HG03520 (cell line): ENCODE results near the gene CAPZA3.
"Not testable (repeated sequence)": the region's sequence is repeated elsewhere in the genome, so short reads cannot be mapped to it uniquely, and the experiment has no call there.

Experiments used
- ATAC-seq: cut with Tn5 transposase; IDR thresholded peaks from one replicate; pipeline ENCODE4 v1.9.1; 2021; ENCODE audit warnings: mild to moderate bottlenecking, moderate library complexity; ENCODE audit not compliant: unreplicated experiment

CAPZA3 gene

GRCh38 chr12:18737819-18738218 lies at the start of gene CAPZA3, which contains the start of gene PLCZ1:
Gene CAPZA3, plus strand, starts transcription at chr12:18738119. Its CDS starts 150 bp downstream, at chr12:18738269.
Gene PLCZ1, minus strand, starts transcription at chr12:18738012. Its CDS starts 641 bp downstream, at chr12:18737371.
- no peak for ATAC-seq

- ATAC-seq = no peak
Measured at GRCh38 chr12:18689771-18690170, 48.1 kb upstream of the CAPZA3 start.

GRCh38 chr12:18690653-18691052 lies 47.3 kb upstream of the CAPZA3 start:
- no peak for ATAC-seq

- not testable (repeated sequence) for ATAC-seq
Measured at GRCh38 chr12:18693986-18694385, 43.9 kb upstream of the CAPZA3 start.

- no peak for ATAC-seq
Measured at GRCh38 chr12:18696971-18697602, 40.8 kb upstream of the CAPZA3 start.

GRCh38 chr12:18700271-18700670 lies 37.6 kb upstream of the CAPZA3 start:
- no peak for ATAC-seq

GRCh38 chr12:18703321-18703720 lies 34.6 kb upstream of the CAPZA3 start:
- ATAC-seq = no peak

- no peak for ATAC-seq
Measured at GRCh38 chr12:18703911-18704310, 34.0 kb upstream of the CAPZA3 start.

GRCh38 chr12:18706798-18707197 lies 31.1 kb upstream of the CAPZA3 start:
- no peak for ATAC-seq

- ATAC-seq = no peak
Measured at GRCh38 chr12:18716236-18716635, 21.7 kb upstream of the CAPZA3 start.

GRCh38 chr12:18718462-18718861 lies 19.5 kb upstream of the CAPZA3 start:
- ATAC-seq = no peak

GRCh38 chr12:18719922-18720510 lies 17.9 kb upstream of the CAPZA3 start:
- no peak for ATAC-seq

GRCh38 chr12:18720690-18721089 lies 17.2 kb upstream of the CAPZA3 start:
- no peak for ATAC-seq

GRCh38 chr12:18721452-18721851 lies 16.5 kb upstream of the CAPZA3 start:
- no peak for ATAC-seq

- no peak for ATAC-seq
Measured at GRCh38 chr12:18723752-18724151, 14.2 kb upstream of the CAPZA3 start.

- no peak for ATAC-seq
Measured at GRCh38 chr12:18731156-18731555, 6.8 kb upstream of the CAPZA3 start.

- ATAC-seq = no peak
Measured at GRCh38 chr12:18747895-18748294, 10.0 kb downstream of the CAPZA3 start.

GRCh38 chr12:18749386-18749957 lies 11.6 kb downstream of the CAPZA3 start:
- no peak for ATAC-seq

- ATAC-seq = no peak
Measured at GRCh38 chr12:18750085-18750484, 12.2 kb downstream of the CAPZA3 start.

- ATAC-seq = no peak
Measured at GRCh38 chr12:18751866-18752265, 13.9 kb downstream of the CAPZA3 start.

- ATAC-seq = no peak
Measured at GRCh38 chr12:18752280-18752920, 14.5 kb downstream of the CAPZA3 start.

GRCh38 chr12:18752947-18753346 lies 15.0 kb downstream of the CAPZA3 start:
- ATAC-seq = no peak
